Naive thymus-derived CD4-positive, alpha-beta T cell (primary cell): ENCODE measurements around the gene FAM187B. TPM values are rescaled to one million over a fixed set of nuclear protein-coding genes. Genes with fewer than 3 reads are reported as not detected.
A peak's percentile ranks its signal among the peaks of the same experiment; 100 is the strongest.

ENCODE experiments used
- ATAC-seq: fragments of 150-1000 bp; cut with Tn5 transposase; 2 replicates; pipeline ENCODE4 v1.10.0; 2021; ENCODE audit warnings: mild to moderate bottlenecking, moderate library complexity
- CTCF ChIA-PET: fragments of 350-600 bp; sonication (Branson Sonifier 250); formaldehyde crosslinking; loops from one replicate; lab custom pipeline; 2021; ENCODE audit warnings: antibody characterized with exemption; lab: Charles Lee
- POLR2A ChIA-PET: fragments of 350-600 bp; sonication (Branson Sonifier 250); formaldehyde crosslinking; loops from one replicate; lab custom pipeline; 2021; ENCODE audit warnings: antibody characterized with exemption, inconsistent platforms; lab: Charles Lee
- DNase-seq, 9 donors: peaks; one replicate each; pipeline versions ENCODE4 v3.0.0 to v3.0.0-alpha.2; 2020 to 2022; ENCODE audit warnings: mixed read lengths in 1 of 9
- H3K27ac ChIP-seq: one replicate; pipeline ENCODE4 v1.7.0; 2013; ENCODE audit warnings: mild to moderate bottlenecking, low read depth, low read length, moderate library complexity
- H3K27me3 ChIP-seq, 2 donors: one replicate each; pipeline ENCODE4 v1.7.0; 2013; ENCODE audit warnings: low read length in 2 of 2, mild to moderate bottlenecking in 2 of 2, moderate library complexity in 2 of 2; ENCODE audit not compliant: control insufficient read depth in 2 of 2, insufficient read depth in 2 of 2
- H3K36me3 ChIP-seq, 3 experiments: 1 replicate in 2 of 3; 2 replicates in 1 of 3; pipeline ENCODE4 v1.7.0; 2013; ENCODE audit warnings: low read length in 3 of 3, mild to moderate bottlenecking in 3 of 3, moderate library complexity in 1 of 3; ENCODE audit not compliant: insufficient read depth in 3 of 3, control insufficient read depth in 2 of 3
- H3K4me1 ChIP-seq, 2 donors: one replicate each; pipeline ENCODE4 v1.7.0; 2013; ENCODE audit warnings: low read length in 2 of 2, mild to moderate bottlenecking in 2 of 2, moderate library complexity in 1 of 2; ENCODE audit not compliant: control insufficient read depth in 2 of 2, insufficient read depth in 2 of 2
- H3K4me3 ChIP-seq: 2 replicates; pipeline ENCODE4 v1.7.0; 2013; ENCODE audit warnings: mild to moderate bottlenecking, low read length
- H3K9me3 ChIP-seq, 3 experiments: 1 replicate in 2 of 3; 2 replicates in 1 of 3; pipeline ENCODE4 v1.7.0; 2013; ENCODE audit warnings: low read length in 3 of 3; ENCODE audit not compliant: control insufficient read depth in 2 of 3
- H3K27ac Mint-ChIP-seq, 9 donors: one replicate each; pipeline ENCODE4 v1.8.0; 2020 to 2022; ENCODE audit warnings: mixed read lengths in 9 of 9, mild to moderate bottlenecking in 8 of 9, moderate library complexity in 5 of 9, inconsistent platforms in 2 of 9
- H3K27me3 Mint-ChIP-seq, 5 donors: one replicate each; pipeline ENCODE4 v1.8.0; 2021 to 2022; ENCODE audit warnings: mixed read lengths in 5 of 5, mild to moderate bottlenecking in 1 of 5
- H3K36me3 Mint-ChIP-seq, 5 donors: one replicate each; pipeline ENCODE4 v1.8.0; 2020 to 2022; ENCODE audit warnings: mixed read lengths in 5 of 5, mild to moderate bottlenecking in 3 of 5, inconsistent platforms in 1 of 5
- H3K4me1 Mint-ChIP-seq, 7 donors: one replicate each; pipeline ENCODE4 v1.8.0; 2020 to 2022; ENCODE audit warnings: mixed read lengths in 7 of 7, mild to moderate bottlenecking in 3 of 7, inconsistent platforms in 1 of 7
- H3K4me3 Mint-ChIP-seq, 10 donors: one replicate each; pipeline ENCODE4 v1.8.0; 2020 to 2022; ENCODE audit warnings: mild to moderate bottlenecking in 10 of 10, mixed read lengths in 10 of 10, moderate library complexity in 6 of 10, inconsistent platforms in 2 of 10
- H3K9me3 Mint-ChIP-seq, 11 donors: one replicate each; pipeline ENCODE4 v1.8.0; 2020 to 2022; ENCODE audit warnings: mixed read lengths in 11 of 11, mild to moderate bottlenecking in 4 of 11, inconsistent platforms in 1 of 11, moderate library complexity in 1 of 11
- intact Hi-C, 2 donors: fragments of 100-400 bp; cut with micrococcal nuclease; formaldehyde crosslinking; loops; one replicate each; pipeline ENCODE4 v1.15.1; 2023
- polyA plus RNA-seq, 2 donors: library from polyadenylated mRNA; unstranded; fragments of 300-500 nt; fragmentation: Illumina TruSeq; gene quantifications; one replicate each; pipeline ENCODE4 v1.2.3, GENCODE V29; 2021
- total RNA-seq, 6 experiments: library from RNA in 5 of 6; stranded (reverse) in 5 of 6; gene quantifications; 1 replicate in 5 of 6; 2 replicates in 1 of 6; pipeline ENCODE4 v1.2.3 and lab custom pipeline; 2021 to 2026

Gene FAM187B
- total and polyA plus RNA-seq, 7 experiments from 2014 or later: not detected

- ATAC-seq: no peak
- H3K4me3 ChIP-seq: peak overlapping the region; percentile 31
Measured at GRCh38 chr19:35212241-35212640, 16.3 kb downstream of the FAM187B start.

GRCh38 chr19:35211545-35212230 lies 16.9 kb downstream of the FAM187B start:
- Histone ChIP-seq H3K27ac (peak overlapping the region; percentile 91), H3K36me3 (no peaks in the 10 kb centered on the region), H3K4me1 (peaks cover 62 to 67% of the 10 kb centered on the region in 2 donors), H3K9me3 (peaks cover 0 to 5% (median 0%) of the 10 kb centered on the region in 3 experiments), H3K27me3 (no peaks in the 10 kb centered on the region), H3K4me3 (peak overlapping the region; percentile 46)
- Mint-ChIP-seq H3K27ac (peak overlapping the region; percentile 98 to 100 (median 100)), H3K27me3 (no peaks in the 10 kb centered on the region), H3K4me1 (peaks cover 42 to 92% (median 84%) of the 10 kb centered on the region in 7 donors), H3K9me3 (peaks cover 0 to 15% (median 3%) of the 10 kb centered on the region in 11 donors), H3K4me3 (peak overlapping the region; percentile 73 to 91 (median 82)), H3K36me3 (peaks cover 0 to 18% (median 4%) of the 10 kb centered on the region in 5 donors)
- ATAC-seq (peak; percentile 72), DNase-seq (peak; percentile 55 to 93 (median 89))
- POLR2A ChIA-PET: interaction anchor here (0.5 to 5.2 kb wide), 36 partner anchors 8 to 803 kb away, joined by 3 to 74 read pairs (median 8); partner anchors contain the start of genes FXYD5, FXYD7, GRAMD1A and USF2
- intact Hi-C loops: loop anchor here (1.0 to 5.0 kb wide), 7 partner anchors 39 to 691 kb away; partner anchors contain the start of genes FXYD5 (in 1 of the 2), HCST (in 1 of the 2), NFKBID (in 1 of the 2) and PSENEN (in 1 of the 2)
- CTCF ChIA-PET: interaction anchor here (0.6 to 2.1 kb wide), 11 partner anchors 12 to 145 kb away, joined by 3 to 9 read pairs (median 4); partner anchors contain the start of gene FXYD5

More at GRCh38 chr19:35212241-35212640, 16.3 kb downstream of the FAM187B start:
- Histone ChIP-seq H3K27me3 (no peaks in the 10 kb centered on the region), H3K4me1 (peaks cover 57 to 62% of the 10 kb centered on the region in 2 donors), H3K27ac (peak overlapping the region; percentile 91), H3K36me3 (no peaks in the 10 kb centered on the region), H3K9me3 (peaks cover 0 to 5% (median 0%) of the 10 kb centered on the region in 3 experiments)
- peaks cover 38 to 92% (median 83%) of the 10 kb centered on the region in 7 donors for H3K4me1 Mint-ChIP-seq
- H3K36me3 Mint-ChIP-seq: peaks cover 0 to 16% (median 4%) of the 10 kb centered on the region in 5 donors
- H3K27me3 Mint-ChIP-seq: no peaks in the 10 kb centered on the region
- ChIA-PET POLR2A (interaction anchor here (0.5 to 5.2 kb wide), 28 partner anchors 8 to 802 kb away, joined by 3 to 74 read pairs (median 8); partner anchors contain the start of genes FXYD5, FXYD7 and USF2), CTCF (interaction anchor here (0.8 to 2.1 kb wide), 8 partner anchors 12 to 145 kb away, joined by 3 to 9 read pairs (median 3); partner anchors contain the start of gene FXYD5)
- peak overlapping the region; percentile 73 to 91 (median 82) for H3K4me3 Mint-ChIP-seq
- intact Hi-C loops: loop anchor here (1.0 to 5.0 kb wide), 6 partner anchors 40 to 690 kb away; partner anchors contain the start of genes FXYD5 (in 1 of the 2), HCST (in 1 of the 2), NFKBID (in 1 of the 2) and USF2 (in 1 of the 2)
- peaks cover 0 to 15% (median 3%) of the 10 kb centered on the region in 11 donors for H3K9me3 Mint-ChIP-seq
- DNase-seq: peak in 1 of 9 donors; percentile 19
- H3K27ac Mint-ChIP-seq: peak overlapping the region; percentile 98 to 100 (median 100)

GRCh38 chr19:35209646-35210045 lies 18.9 kb downstream of the FAM187B start:
- Histone ChIP-seq H3K4me3 (no peak overlapping the region), H3K36me3 (no peaks in the 10 kb centered on the region), H3K27ac (peak overlapping the region; percentile 91), H3K9me3 (peaks cover 0 to 5% (median 0%) of the 10 kb centered on the region in 3 experiments), H3K27me3 (no peaks in the 10 kb centered on the region), H3K4me1 (peaks cover 70 to 81% of the 10 kb centered on the region in 2 donors)
- ChIA-PET CTCF (no interaction called here), POLR2A (interaction anchor here (1.0 to 1.4 kb wide), 3 partner anchors 8 to 55 kb away, joined by 3 to 7 read pairs (median 7); partner anchors contain the start of gene FXYD5)
- H3K4me3 Mint-ChIP-seq: peak overlapping the region in 4 of 10 donors; percentile 23 to 46 (median 34)
- no peak for ATAC-seq
- no peak for DNase-seq
- peaks cover 0 to 18% (median 4%) of the 10 kb centered on the region in 5 donors for H3K36me3 Mint-ChIP-seq
- no peaks in the 10 kb centered on the region for H3K27me3 Mint-ChIP-seq
- intact Hi-C loops: loop anchor here (1.0 to 5.0 kb wide), 7 partner anchors 22 to 693 kb away; partner anchors contain the start of genes FXYD5 (in 1 of the 2), HCST (in 1 of the 2), NFKBID (in 1 of the 2) and PSENEN (in 1 of the 2)
- peak overlapping the region; percentile 87 to 100 (median 98) for H3K27ac Mint-ChIP-seq
- peaks cover 0 to 15% (median 3%) of the 10 kb centered on the region in 11 donors for H3K9me3 Mint-ChIP-seq
- H3K4me1 Mint-ChIP-seq: peaks cover 53 to 95% (median 84%) of the 10 kb centered on the region in 7 donors

GRCh38 chr19:35208121-35208520 lies 20.4 kb downstream of the FAM187B start:
- H3K4me3 ChIP-seq: peak overlapping the region; percentile 7
- peaks cover 0 to 21% (median 4%) of the 10 kb centered on the region in 5 donors for H3K36me3 Mint-ChIP-seq
- ChIA-PET CTCF (no interaction called here), POLR2A (interaction anchor here (1.4 to 3.3 kb wide), 3 partner anchors 7 to 60 kb away, joined by 4 to 22 read pairs (median 7); no protein-coding TSS in a partner anchor)
- DNase-seq: no peak
- no peaks in the 10 kb centered on the region for H3K27me3 ChIP-seq
- H3K27ac ChIP-seq: peak overlapping the region; percentile 87
- H3K4me1 Mint-ChIP-seq: peaks cover 50 to 95% (median 84%) of the 10 kb centered on the region in 7 donors
- intact Hi-C loops: no loop called here
- H3K9me3 ChIP-seq: peaks cover 0 to 5% (median 0%) of the 10 kb centered on the region in 3 experiments
- no peaks in the 10 kb centered on the region for H3K27me3 Mint-ChIP-seq
- peaks cover 0 to 15% (median 3%) of the 10 kb centered on the region in 11 donors for H3K9me3 Mint-ChIP-seq
- ATAC-seq: no peak
- peaks cover 70 to 80% of the 10 kb centered on the region in 2 donors for H3K4me1 ChIP-seq
- H3K36me3 ChIP-seq: no peaks in the 10 kb centered on the region
- peak overlapping the region; percentile 93 to 100 (median 99) for H3K27ac Mint-ChIP-seq
- peak overlapping the region in 7 of 10 donors; percentile 39 to 78 (median 49) for H3K4me3 Mint-ChIP-seq

- DNase-seq: peak in 6 of 9 donors; percentile 33 to 68 (median 50)
- no peaks in the 10 kb centered on the region for H3K27me3 ChIP-seq
- ATAC-seq: no peak
- H3K4me3 ChIP-seq: no peak overlapping the region
- peaks cover 0 to 5% (median 0%) of the 10 kb centered on the region in 3 experiments for H3K9me3 ChIP-seq
- CTCF ChIA-PET: interaction anchor here (1.7 kb wide), 1 partner anchor 8 kb away, joined by 8 read pairs; no protein-coding TSS in a partner anchor
- H3K27ac ChIP-seq: peak overlapping the region; percentile 87
- intact Hi-C loops: loop anchor here in 1 of 2 donors (2.0 kb wide), 1 partner anchor 61 kb away; the partner anchor contains the start of gene USF2
- H3K4me1 ChIP-seq: peaks cover 69 to 74% of the 10 kb centered on the region in 2 donors
- H3K9me3 Mint-ChIP-seq: peaks cover 0 to 15% (median 3%) of the 10 kb centered on the region in 11 donors
- H3K27me3 Mint-ChIP-seq: no peaks in the 10 kb centered on the region
- H3K36me3 Mint-ChIP-seq: peaks cover 0 to 22% (median 4%) of the 10 kb centered on the region in 5 donors
- peak overlapping the region; percentile 93 to 100 (median 99) for H3K27ac Mint-ChIP-seq
- H3K4me3 Mint-ChIP-seq: peak overlapping the region in 8 of 10 donors; percentile 39 to 78 (median 58)
- peaks cover 50 to 95% (median 85%) of the 10 kb centered on the region in 7 donors for H3K4me1 Mint-ChIP-seq
- POLR2A ChIA-PET: interaction anchor here (0.8 to 3.3 kb wide), 10 partner anchors 8 to 193 kb away, joined by 3 to 23 read pairs (median 6); partner anchors contain the start of gene FXYD5
- no peaks in the 10 kb centered on the region for H3K36me3 ChIP-seq
Measured at GRCh38 chr19:35207391-35207871, 21.1 kb downstream of the FAM187B start.
